T-cell (primary cell): ENCODE data around the gene GAPVD1. TPM values are rescaled to one million over a fixed set of nuclear protein-coding genes. Genes with fewer than 3 reads are reported as not detected.

Source experiments
- ATAC-seq, 4 experiments: fragments of 200-7000 bp in 3 of 4; fragments of 150-1000 bp in 1 of 4; cut with Tn5 transposase; replicated peaks in 1 of 4; 1 replicate in 3 of 4; 2 replicates in 1 of 4; pipeline ENCODE4 v1.10.0; 2021; ENCODE audit warnings: moderate library complexity in 3 of 4, mild to moderate bottlenecking in 2 of 4, moderate number of reproducible peaks in 1 of 4
- CTCF ChIA-PET, 2 donors: fragments of 300-600 bp; sonication (Branson Sonifier 250); formaldehyde crosslinking; loops; one replicate each; lab custom pipeline; 2022; ENCODE audit warnings: antibody characterized with exemption in 2 of 2; lab: Charles Lee
- POLR2A ChIA-PET, 2 donors: fragments of 300-600 bp; sonication (Branson Sonifier 250); formaldehyde crosslinking; loops; one replicate each; lab custom pipeline; 2022; ENCODE audit warnings: antibody characterized with exemption in 2 of 2; lab: Charles Lee
- DNase-seq, 35 experiments: peaks; one replicate each; pipeline versions ENCODE4 v3.0.0 to v3.0.0-alpha.2; 2013 to 2023
- H3K27ac ChIP-seq: one replicate; pipeline ENCODE4 v1.5.1; 2013; ENCODE audit warnings: low read length
- H3K27me3 ChIP-seq, 2 experiments: replicated peaks in 1 of 2; 1 replicate in 1 of 2; 2 replicates in 1 of 2; pipeline versions ENCODE4 v1.6.1 to v1.7.0; 2013; ENCODE audit warnings: low read length in 1 of 2, mixed read lengths in 1 of 2; ENCODE audit not compliant: control insufficient read depth in 2 of 2, insufficient read depth in 2 of 2; ENCODE audit errors: extremely low read depth in 1 of 2
- H3K36me3 ChIP-seq, 2 donors: 1 replicate in 1 of 2; 2 replicates in 1 of 2; pipeline versions ENCODE4 v1.6.1 to v1.7.0; 2013; ENCODE audit warnings: low read length in 1 of 2; ENCODE audit not compliant: control insufficient read depth in 2 of 2, insufficient read depth in 1 of 2; ENCODE audit errors: extremely low read depth in 1 of 2
- H3K4me1 ChIP-seq, 2 experiments: 1 replicate in 1 of 2; 2 replicates in 1 of 2; pipeline versions ENCODE4 v1.6.1 to v1.7.0; 2013; ENCODE audit warnings: low read length in 2 of 2, mixed read lengths in 1 of 2; ENCODE audit not compliant: insufficient read depth in 2 of 2, control insufficient read depth in 1 of 2; ENCODE audit errors: extremely low read depth in 1 of 2
- H3K4me3 ChIP-seq, 2 donors: 1 replicate in 1 of 2; 2 replicates in 1 of 2; pipeline versions ENCODE4 v1.5.1 to v1.7.0; 2013; ENCODE audit warnings: mild to moderate bottlenecking in 2 of 2, low read length in 1 of 2, moderate library complexity in 1 of 2; ENCODE audit not compliant: control insufficient read depth in 1 of 2; ENCODE audit errors: extremely low read depth in 1 of 2
- H3K9me3 ChIP-seq: 2 replicates; pipeline ENCODE4 v1.7.0; 2013
- H3K27ac Mint-ChIP-seq, 2 donors: one replicate each; pipeline ENCODE4 v1.8.0; 2020 to 2021; ENCODE audit warnings: mild to moderate bottlenecking in 2 of 2, mixed read lengths in 2 of 2
- H3K27me3 Mint-ChIP-seq, 2 donors: one replicate each; pipeline ENCODE4 v1.8.0; 2021 to 2022; ENCODE audit warnings: mixed read lengths in 2 of 2
- H3K36me3 Mint-ChIP-seq: one replicate; pipeline ENCODE4 v1.8.0; 2021; ENCODE audit warnings: mixed read lengths
- H3K4me1 Mint-ChIP-seq, 3 donors: one replicate each; pipeline ENCODE4 v1.8.0; 2020 to 2022; ENCODE audit warnings: mixed read lengths in 3 of 3, mild to moderate bottlenecking in 1 of 3
- H3K4me3 Mint-ChIP-seq, 3 donors: one replicate each; pipeline ENCODE4 v1.8.0; 2020 to 2022; ENCODE audit warnings: mild to moderate bottlenecking in 3 of 3, mixed read lengths in 3 of 3, moderate library complexity in 3 of 3
- H3K9me3 Mint-ChIP-seq, 3 donors: one replicate each; pipeline ENCODE4 v1.8.0; 2020 to 2022; ENCODE audit warnings: mixed read lengths in 3 of 3
- WGBS: methylation state at CpG from one replicate; pipeline ENCODE4 v1.1.5; 2013; ENCODE audit warnings: missing lambda C conversion rate; ENCODE audit not compliant: insufficient coverage; 5-methylcytosine and 5-hydroxymethylcytosine counted together
- total RNA-seq, 35 experiments: library from RNA in 6 of 35; stranded (reverse) in 6 of 35; fragments of 120-200 nt in 1 of 35; gene quantifications; one replicate each; pipeline versions ENCODE4 v1.2.1 to v1.2.4 and lab custom pipeline; 2013 to 2026

The GAPVD1 gene
- total RNA-seq, 5 donors from 2014 or later (not counting 1 experiment from before 2014, with no cell fraction given) = 54.6 to 71.2 (median 57.4) TPM

DNA sequence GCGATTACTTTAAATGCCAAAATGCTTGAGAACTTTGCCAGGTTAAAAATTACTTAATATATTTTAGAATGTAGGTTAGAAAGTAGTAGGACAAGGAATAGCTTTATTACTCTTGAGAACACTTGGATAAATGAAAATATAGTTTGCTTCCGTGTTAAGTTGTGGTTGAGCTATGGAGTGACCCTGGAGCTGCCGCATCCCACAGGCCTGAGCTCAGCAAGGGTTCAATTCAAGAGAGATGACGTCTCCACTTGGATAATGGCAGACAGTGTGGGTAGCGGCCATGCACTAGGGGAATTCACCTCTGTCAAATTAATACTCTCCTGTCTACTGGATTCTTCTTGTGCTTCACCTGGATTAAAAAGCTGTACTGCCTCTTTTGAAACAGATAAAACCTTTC is 105.0 kb downstream of the GAPVD1 start:
- ChIA-PET POLR2A (no interaction called here), CTCF (interaction anchor here (0.6 to 0.7 kb wide), 2 partner anchors 172 to 939 kb away, joined by 3 to 5 read pairs; no protein-coding TSS in a partner anchor)
- Mint-ChIP-seq H3K27me3 (no peaks in the 10 kb centered on the region), H3K4me3 (no peak overlapping the region), H3K9me3 (no peaks in the 10 kb centered on the region), H3K36me3 (peaks cover 29% of the 10 kb centered on the region), H3K27ac (no peak overlapping the region), H3K4me1 (peaks cover 2 to 4% (median 2%) of the 10 kb centered on the region in 3 donors)
- H3K36me3 ChIP-seq = peaks cover 0 to 32% of the 10 kb centered on the region in 2 donors
- WGBS = 100% methylated on average over 1 of the region's 5 CpGs
- H3K27me3 ChIP-seq = no peaks in the 10 kb centered on the region
- ATAC-seq = no peak
- no peak overlapping the region for H3K27ac ChIP-seq
- no peaks in the 10 kb centered on the region for H3K4me1 ChIP-seq
- H3K9me3 ChIP-seq = no peaks in the 10 kb centered on the region
- DNase-seq = no peak
- H3K4me3 ChIP-seq = no peak overlapping the region

DNA sequence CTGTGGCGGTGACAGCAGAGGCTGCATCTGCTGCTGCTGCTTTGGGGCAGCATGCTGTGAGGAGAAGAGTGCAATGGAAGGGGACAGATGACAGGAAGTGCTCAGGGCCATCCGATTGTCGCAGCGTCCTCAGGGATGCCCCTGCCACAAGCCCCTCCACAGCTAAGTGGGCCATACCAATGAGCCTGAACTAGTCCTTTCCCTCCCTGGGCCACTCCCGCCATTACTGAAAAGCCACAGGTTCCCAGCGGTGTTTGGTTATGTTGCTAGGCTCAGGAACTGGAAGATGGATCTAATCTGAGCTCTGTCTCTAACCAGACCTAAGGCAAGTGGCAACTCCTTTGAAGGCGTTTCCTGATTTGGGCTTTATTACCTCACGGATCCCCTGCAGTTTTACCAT is 109.2 kb downstream of the GAPVD1 start:
- Mint-ChIP-seq H3K27me3 (no peaks in the 10 kb centered on the region), H3K27ac (no peak overlapping the region), H3K4me1 (peaks cover 6 to 7% (median 6%) of the 10 kb centered on the region in 3 donors), H3K4me3 (no peak overlapping the region), H3K9me3 (no peaks in the 10 kb centered on the region), H3K36me3 (peaks cover 10% of the 10 kb centered on the region)
- H3K27ac ChIP-seq = no peak overlapping the region
- no peak overlapping the region for H3K4me3 ChIP-seq
- peaks cover 0 to 4% of the 10 kb centered on the region in 2 donors for H3K36me3 ChIP-seq
- no peaks in the 10 kb centered on the region for H3K9me3 ChIP-seq
- H3K4me1 ChIP-seq = peaks cover 0 to 11% of the 10 kb centered on the region in 2 experiments
- no peak for DNase-seq
- ATAC-seq = no peak
- H3K27me3 ChIP-seq = peaks cover 0 to 15% of the 10 kb centered on the region in 2 experiments
- POLR2A ChIA-PET = no interaction called here
- 100% methylated on average over 1 of the region's 8 CpGs for WGBS
- CTCF ChIA-PET = no interaction called here

DNA sequence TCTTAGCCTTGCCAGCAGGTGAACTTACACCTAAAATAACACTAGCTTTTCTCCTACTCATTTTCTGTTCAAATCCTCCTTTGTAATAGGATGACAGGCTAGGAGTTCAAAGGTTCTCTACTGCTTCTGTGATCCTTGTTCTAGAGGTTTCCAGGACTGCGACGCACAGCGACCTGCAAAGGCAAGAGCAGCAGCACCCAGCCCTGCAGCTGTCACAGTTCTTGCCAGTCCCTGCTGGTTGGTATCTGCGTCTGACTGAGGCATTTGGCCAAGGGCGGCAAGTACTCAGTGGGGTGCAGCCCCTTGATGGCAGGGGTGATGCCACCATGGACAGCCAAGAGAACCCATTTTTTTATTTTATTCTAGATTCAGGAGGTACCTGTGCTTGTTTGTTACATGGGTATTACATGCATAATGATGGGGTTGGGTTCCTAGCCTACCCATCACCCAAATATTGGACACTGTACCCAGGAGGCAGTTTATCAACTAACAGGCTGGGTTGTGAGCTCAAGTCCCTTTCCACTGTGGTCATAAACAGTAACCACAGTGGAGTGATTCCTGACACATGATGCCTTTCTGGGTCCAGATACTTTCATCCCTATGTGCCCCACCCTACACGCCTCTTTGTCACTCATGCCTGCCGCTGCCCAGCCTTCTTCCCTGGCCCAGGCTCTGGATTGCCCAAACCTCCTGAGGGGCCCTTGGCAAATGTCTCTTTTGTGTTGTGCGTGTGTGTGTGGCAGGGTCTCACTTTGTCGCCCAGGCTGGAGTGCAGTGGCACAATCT is 111.0 kb downstream of the GAPVD1 start:
- H3K4me3 ChIP-seq = no peak overlapping the region
- Mint-ChIP-seq H3K4me3 (no peak overlapping the region), H3K9me3 (no peaks in the 10 kb centered on the region), H3K4me1 (peaks cover 6 to 7% (median 6%) of the 10 kb centered on the region in 3 donors), H3K36me3 (no peaks in the 10 kb centered on the region), H3K27me3 (peaks cover 0 to 3% of the 10 kb centered on the region in 2 donors), H3K27ac (no peak overlapping the region)
- no peak overlapping the region for H3K27ac ChIP-seq
- ChIA-PET CTCF (interaction anchor here in 1 of 2 donors (0.7 kb wide), 1 partner anchor 330 kb away, joined by 3 read pairs; no protein-coding TSS in a partner anchor), POLR2A (no interaction called here)
- H3K27me3 ChIP-seq = peaks cover 0 to 33% of the 10 kb centered on the region in 2 experiments
- ATAC-seq (no peak), DNase-seq (no peak)
- no peaks in the 10 kb centered on the region for H3K9me3 ChIP-seq
- 85% methylated on average over 7 of the region's 9 CpGs for WGBS
- H3K4me1 ChIP-seq = peaks cover 0 to 11% of the 10 kb centered on the region in 2 experiments
- H3K36me3 ChIP-seq = no peaks in the 10 kb centered on the region

DNA sequence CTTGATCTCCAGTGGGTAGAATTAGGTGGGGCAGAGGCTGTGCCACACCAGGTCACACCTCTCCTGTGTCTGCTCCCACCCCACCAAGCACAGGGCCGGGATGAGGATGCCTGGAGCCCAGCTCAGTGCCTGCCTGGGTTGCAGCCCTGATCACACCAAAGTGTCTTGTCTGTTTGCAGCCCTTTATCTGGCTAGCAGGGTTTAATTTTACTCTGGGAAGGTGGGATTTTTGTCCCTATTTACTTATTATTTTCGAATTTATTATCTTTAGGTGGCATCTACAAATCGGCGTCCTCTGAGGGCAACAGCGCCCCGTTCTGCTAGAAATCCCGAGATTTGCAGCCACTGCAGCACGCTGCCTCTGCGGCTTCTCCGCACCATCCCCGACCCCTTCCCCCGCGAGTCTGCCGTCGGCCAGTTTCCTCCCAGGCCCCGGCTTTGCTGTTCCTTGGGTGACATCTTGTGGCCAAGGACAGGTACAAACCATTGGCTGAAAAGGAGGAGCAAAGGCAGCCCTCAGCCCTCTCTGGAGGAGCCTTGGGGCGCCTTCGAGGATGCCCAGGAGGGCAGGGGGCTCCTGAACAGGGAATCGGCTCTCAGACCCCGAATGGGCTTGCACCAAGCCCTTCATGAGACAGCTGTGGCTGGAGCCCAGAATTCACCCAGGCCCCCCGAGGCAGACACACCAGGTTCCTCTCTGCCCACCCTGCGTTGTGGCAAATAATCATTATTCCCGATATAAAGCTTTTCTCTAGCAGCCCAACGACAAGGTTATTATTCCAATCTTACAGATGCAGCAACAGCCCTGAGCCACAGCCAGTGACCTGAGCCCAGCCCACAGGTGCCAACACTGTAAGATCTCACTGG is 113.0 kb downstream of the GAPVD1 start:
- CTCF ChIA-PET = interaction anchor here in 1 of 2 donors (0.6 to 1.0 kb wide), 2 partner anchors 13 to 139 kb away, joined by 3 to 5 read pairs; no protein-coding TSS in a partner anchor
- Mint-ChIP-seq H3K4me1 (peaks cover 6 to 7% (median 6%) of the 10 kb centered on the region in 3 donors), H3K27me3 (peaks cover 6 to 11% of the 10 kb centered on the region in 2 donors), H3K9me3 (no peaks in the 10 kb centered on the region), H3K4me3 (peak overlapping the region; percentile 9 to 57 (median 50)), H3K36me3 (no peaks in the 10 kb centered on the region), H3K27ac (no peak overlapping the region)
- Histone ChIP-seq H3K4me1 (peaks cover 0 to 11% of the 10 kb centered on the region in 2 experiments), H3K27me3 (peaks cover 0 to 42% of the 10 kb centered on the region in 2 experiments), H3K27ac (no peak overlapping the region), H3K4me3 (peak overlapping the region in 1 of 2 donors; percentile 11), H3K36me3 (no peaks in the 10 kb centered on the region), H3K9me3 (no peaks in the 10 kb centered on the region)
- 10% methylated on average over 20 of the region's 24 CpGs for WGBS
- ATAC-seq (peak; percentile 71 to 90 (median 86)), DNase-seq (peak; percentile 32 to 76 (median 50))
- POLR2A ChIA-PET = no interaction called here

DNA sequence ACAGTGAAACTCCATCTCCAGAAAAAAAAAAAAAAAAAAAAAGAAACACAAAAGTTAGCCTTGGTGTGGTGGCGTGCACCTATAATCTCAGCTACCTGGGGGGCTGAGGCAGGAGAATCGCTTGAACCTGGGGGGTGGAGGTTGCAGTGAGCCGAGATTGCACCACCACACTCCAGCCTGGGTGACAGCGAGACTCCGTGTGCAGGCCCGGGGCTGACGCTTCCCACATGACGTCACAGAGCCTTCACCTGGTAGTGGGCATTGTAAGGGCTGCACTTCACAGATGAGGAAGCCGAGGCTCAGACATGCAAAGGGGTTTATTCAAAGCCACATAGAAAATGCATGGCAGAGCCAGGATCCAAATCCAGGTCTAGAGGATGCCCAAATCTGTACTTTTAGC is 114.2 kb downstream of the GAPVD1 start:
- H3K4me1 ChIP-seq = peaks cover 0 to 11% of the 10 kb centered on the region in 2 experiments
- no peak overlapping the region for H3K4me3 ChIP-seq
- H3K4me3 Mint-ChIP-seq = no peak overlapping the region
- no peaks in the 10 kb centered on the region for H3K9me3 ChIP-seq
- H3K36me3 ChIP-seq = no peaks in the 10 kb centered on the region
- H3K4me1 Mint-ChIP-seq = peaks cover 6 to 7% (median 6%) of the 10 kb centered on the region in 3 donors
- no peak overlapping the region for H3K27ac ChIP-seq
- peaks cover 6 to 14% of the 10 kb centered on the region in 2 donors for H3K27me3 Mint-ChIP-seq
- no peaks in the 10 kb centered on the region for H3K9me3 Mint-ChIP-seq
- no peak for DNase-seq
- WGBS = 93% methylated on average over 6 of the region's 9 CpGs
- POLR2A ChIA-PET = interaction anchor here in 1 of 2 donors (0.6 kb wide), 1 partner anchor 1357 kb away, joined by 3 read pairs; no protein-coding TSS in a partner anchor
- no peak overlapping the region for H3K27ac Mint-ChIP-seq
- peaks cover 0 to 46% of the 10 kb centered on the region in 2 experiments for H3K27me3 ChIP-seq
- H3K36me3 Mint-ChIP-seq = no peaks in the 10 kb centered on the region
- ATAC-seq = no peak
- CTCF ChIA-PET = interaction anchor here in 1 of 2 donors (0.6 kb wide), 2 partner anchors 326 to 341 kb away, joined by 4 to 8 read pairs; no protein-coding TSS in a partner anchor
